Mesendoderm (in vitro differentiated cells): ENCODE results near the gene HDAC4.

ENCODE experiments used
- DNase-seq: peaks from one replicate; pipeline ENCODE4 v3.0.0; 2013
- H2AK5ac ChIP-seq: 2 replicates; pipeline ENCODE4 v1.6.1; 2013; ENCODE audit warnings: low read length, inconsistent platforms
- H2BK120ac ChIP-seq: 2 replicates; pipeline ENCODE4 v1.6.1; 2013; ENCODE audit warnings: low read depth, mild to moderate bottlenecking, low read length, moderate library complexity, mixed read lengths
- H2BK15ac ChIP-seq: replicated peaks from 2 replicates; pipeline ENCODE4 v1.6.1; 2013; ENCODE audit warnings: low read depth, mild to moderate bottlenecking, moderate library complexity
- H2BK5ac ChIP-seq: 2 replicates; pipeline ENCODE4 v1.6.1; 2013; ENCODE audit warnings: low read length, inconsistent platforms
- H3K18ac ChIP-seq: 2 replicates; pipeline ENCODE4 v1.6.1; 2013; ENCODE audit warnings: mild to moderate bottlenecking, low read length, mixed read lengths
- H3K23ac ChIP-seq: one replicate; pipeline ENCODE4 v1.6.1; 2013; ENCODE audit warnings: low read length
- H3K27ac ChIP-seq: 2 replicates; pipeline ENCODE4 v1.5.1; 2013; ENCODE audit warnings: low read depth, mild to moderate bottlenecking, inconsistent platforms, low read length, moderate library complexity
- H3K27me3 ChIP-seq: 2 replicates; pipeline ENCODE4 v1.6.1; 2013; ENCODE audit warnings: low read length, control low read depth, mild to moderate bottlenecking, inconsistent platforms; ENCODE audit not compliant: insufficient read depth, poor library complexity
- H3K36me3 ChIP-seq: 2 replicates; pipeline ENCODE4 v1.6.1; 2013; ENCODE audit warnings: low read length, inconsistent platforms; ENCODE audit not compliant: control insufficient read depth, insufficient read depth
- H3K4ac ChIP-seq: one replicate; pipeline ENCODE4 v1.6.1; 2013; ENCODE audit warnings: low read depth, mild to moderate bottlenecking, low read length, moderate library complexity
- H3K4me1 ChIP-seq: 2 replicates; pipeline ENCODE4 v1.6.1; 2013; ENCODE audit warnings: low read depth, low read length, inconsistent platforms; ENCODE audit not compliant: control insufficient read depth
- H3K4me2 ChIP-seq: 2 replicates; pipeline ENCODE4 v1.6.1; 2013; ENCODE audit warnings: low read length
- H3K4me3 ChIP-seq: 2 replicates; pipeline ENCODE4 v1.5.1; 2013; ENCODE audit warnings: mild to moderate bottlenecking, low read length
- H3K56ac ChIP-seq: one replicate; pipeline ENCODE4 v1.6.1; 2013; ENCODE audit warnings: low read length
- H3K79me1 ChIP-seq: 2 replicates; pipeline ENCODE4 v1.6.1; 2013; ENCODE audit warnings: low read length, inconsistent platforms
- H3K79me2 ChIP-seq: 2 replicates; pipeline ENCODE4 v1.6.1; 2013; ENCODE audit warnings: mild to moderate bottlenecking, low read length; ENCODE audit not compliant: control insufficient read depth, insufficient read depth
- H3K9ac ChIP-seq: 2 replicates; pipeline ENCODE4 v1.6.1; 2013; ENCODE audit warnings: low read length, inconsistent platforms
- H4K5ac ChIP-seq: one replicate; pipeline ENCODE4 v1.6.1; 2013; ENCODE audit warnings: low read length
- H4K8ac ChIP-seq: one replicate; pipeline ENCODE4 v1.6.1; 2013; ENCODE audit warnings: low read depth, mild to moderate bottlenecking, control low read depth, low read length, moderate library complexity
- WGBS: extraction: QIAGEN DNeasy Blood & Tissue Kit; methylation state at CpG from one replicate; pipeline ENCODE4 v1.1.7; 2013; ENCODE audit warnings: low lambda C conversion rate, missing lambda C conversion rate; ENCODE audit not compliant: insufficient coverage; ENCODE audit errors: extremely low coverage; 5-methylcytosine and 5-hydroxymethylcytosine counted together

Gene HDAC4

DNA sequence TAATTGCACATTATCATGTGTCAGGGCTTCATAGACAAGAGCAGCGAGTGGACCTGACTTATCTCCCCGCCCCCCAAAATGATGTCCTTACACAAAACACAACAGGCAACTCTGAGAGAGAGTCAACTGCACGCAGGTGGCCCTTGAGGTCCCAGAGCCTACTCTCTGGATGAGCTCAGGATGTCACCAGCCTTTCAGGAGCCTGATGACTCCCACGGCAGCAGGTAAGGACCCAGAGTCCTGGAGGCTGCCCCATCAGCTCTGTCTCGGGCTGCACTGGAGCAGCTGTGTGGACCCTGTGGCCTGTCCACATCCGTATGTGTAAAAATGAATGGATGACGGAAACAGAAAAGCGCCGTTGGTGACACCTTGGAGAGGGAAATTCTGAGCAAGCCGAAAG lies 130.9 kb downstream of the HDAC4 start:
- no peak overlapping the region for H2BK120ac ChIP-seq
- H3K27me3 ChIP-seq, result no peaks in the 10 kb centered on the region
- DNase-seq, result no peak
- H3K9ac ChIP-seq, result no peak overlapping the region
- no peak overlapping the region for H3K4me2 ChIP-seq
- no peak overlapping the region for H2BK5ac ChIP-seq
- H3K36me3 ChIP-seq, result no peaks in the 10 kb centered on the region
- no peak overlapping the region for H3K18ac ChIP-seq
- no peak overlapping the region for H3K4me3 ChIP-seq
- no peak overlapping the region for H3K23ac ChIP-seq
- peaks cover 36% of the 10 kb centered on the region for H3K79me2 ChIP-seq
- H3K4me1 ChIP-seq, result peaks cover 10% of the 10 kb centered on the region
- H4K5ac ChIP-seq, result no peak overlapping the region
- H2BK15ac ChIP-seq, result no peak overlapping the region
- no peak overlapping the region for H4K8ac ChIP-seq
- H2AK5ac ChIP-seq, result no peak overlapping the region
- WGBS, result no CpG with 5 or more reads among the region's 10 CpGs
- H3K56ac ChIP-seq, result no peak overlapping the region
- H3K27ac ChIP-seq, result no peak overlapping the region
- H3K4ac ChIP-seq, result no peak overlapping the region
- H3K79me1 ChIP-seq, result peaks cover 30% of the 10 kb centered on the region

DNA sequence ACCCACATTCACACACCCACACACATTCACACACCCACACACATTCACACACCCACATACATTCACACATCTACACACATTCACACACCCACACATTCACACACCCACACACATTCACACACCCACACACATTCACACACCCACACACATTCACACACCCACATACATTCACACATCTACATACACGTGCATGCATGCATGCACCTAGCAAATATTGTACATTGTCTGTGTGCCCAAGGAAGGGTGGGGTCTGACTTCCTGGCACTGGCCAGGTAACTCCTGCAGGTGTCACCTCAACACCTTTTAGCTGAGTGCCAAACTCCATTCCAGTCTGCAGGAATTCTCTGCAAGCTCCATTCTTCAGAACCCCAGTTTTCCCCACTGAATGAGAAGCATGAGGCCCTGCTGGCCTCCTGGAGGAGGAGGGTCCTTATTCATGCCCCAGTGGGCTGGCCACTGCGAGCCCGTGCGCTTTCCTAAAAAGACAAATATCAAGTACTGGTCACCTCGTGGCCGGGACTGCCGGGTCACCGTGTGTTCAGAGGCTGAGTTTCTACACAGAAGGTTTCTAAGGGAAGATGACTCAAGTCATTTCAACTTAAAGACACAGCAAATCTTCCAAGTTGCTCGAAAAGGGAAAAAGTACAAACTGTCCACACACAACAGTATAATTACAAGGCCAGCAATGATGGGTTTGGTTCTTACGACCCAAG lies 131.5 kb downstream of the HDAC4 start:
- Histone ChIP-seq H2BK120ac (no peak overlapping the region), H3K4ac (no peak overlapping the region), H3K4me2 (no peak overlapping the region), H3K36me3 (no peaks in the 10 kb centered on the region), H2BK15ac (no peak overlapping the region), H2AK5ac (no peak overlapping the region), H3K23ac (no peak overlapping the region), H3K27me3 (no peaks in the 10 kb centered on the region), H3K4me1 (peaks cover 13% of the 10 kb centered on the region), H3K79me2 (peaks cover 38% of the 10 kb centered on the region), H4K8ac (no peak overlapping the region), H3K79me1 (peaks cover 30% of the 10 kb centered on the region), H3K4me3 (no peak overlapping the region), H3K56ac (no peak overlapping the region), H3K18ac (no peak overlapping the region), H2BK5ac (no peak overlapping the region), H4K5ac (no peak overlapping the region), H3K9ac (no peak overlapping the region), H3K27ac (no peak overlapping the region)
- WGBS, result no CpG with 5 or more reads among the region's 10 CpGs
- DNase-seq, result no peak

DNA sequence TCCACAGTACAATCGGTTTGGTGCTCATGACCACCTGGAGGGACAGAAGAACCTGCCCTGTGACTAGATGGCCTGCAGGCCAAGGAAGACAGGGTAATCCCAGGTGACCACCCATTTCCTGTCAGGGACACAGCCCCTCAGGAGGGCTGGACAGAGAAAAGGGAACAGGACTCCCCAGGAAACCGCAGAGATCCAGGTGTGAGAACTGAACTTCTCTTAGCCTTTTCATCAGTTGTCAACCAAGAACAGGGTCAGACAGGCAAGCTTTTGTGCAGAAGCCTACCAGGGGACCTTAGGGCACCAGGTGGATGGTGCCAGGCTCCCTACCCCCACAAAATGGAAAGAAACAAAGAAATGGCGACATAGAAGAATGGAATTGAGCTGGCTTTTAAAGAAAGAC lies 132.3 kb downstream of the HDAC4 start:
- no peak for DNase-seq
- no peak overlapping the region for H2BK120ac ChIP-seq
- H3K4ac ChIP-seq, result no peak overlapping the region
- H2BK15ac ChIP-seq, result no peak overlapping the region
- H3K4me1 ChIP-seq, result peaks cover 16% of the 10 kb centered on the region
- no peak overlapping the region for H3K4me2 ChIP-seq
- H3K36me3 ChIP-seq, result no peaks in the 10 kb centered on the region
- no peak overlapping the region for H3K4me3 ChIP-seq
- no peak overlapping the region for H4K5ac ChIP-seq
- H3K27me3 ChIP-seq, result no peaks in the 10 kb centered on the region
- no peak overlapping the region for H3K56ac ChIP-seq
- H3K27ac ChIP-seq, result no peak overlapping the region
- peaks cover 39% of the 10 kb centered on the region for H3K79me2 ChIP-seq
- peaks cover 27% of the 10 kb centered on the region for H3K79me1 ChIP-seq
- H3K9ac ChIP-seq, result no peak overlapping the region
- no peak overlapping the region for H3K23ac ChIP-seq
- no peak overlapping the region for H2BK5ac ChIP-seq
- no peak overlapping the region for H3K18ac ChIP-seq
- no CpG with 5 or more reads among the region's 3 CpGs for WGBS
- H2AK5ac ChIP-seq, result no peak overlapping the region
- no peak overlapping the region for H4K8ac ChIP-seq

DNA sequence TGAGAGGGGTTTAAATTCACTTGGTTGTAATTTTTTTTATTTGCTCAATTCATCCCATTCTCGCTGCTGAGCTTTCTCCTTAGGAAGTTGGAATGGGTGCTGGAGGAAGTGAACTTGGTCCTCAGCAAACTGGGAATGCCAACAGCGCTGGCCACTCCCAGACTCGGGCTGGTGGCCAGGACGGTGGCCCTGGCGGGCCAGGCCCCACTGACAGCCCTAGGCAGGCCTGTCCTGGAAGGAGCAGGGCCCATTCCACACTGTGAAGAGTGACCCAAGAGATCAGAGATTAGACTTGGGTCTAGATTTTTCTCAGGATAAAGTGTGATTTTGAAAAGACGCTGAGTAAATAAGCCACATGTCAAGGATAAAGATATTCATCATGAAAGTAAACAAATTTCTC lies 132.7 kb downstream of the HDAC4 start:
- Histone ChIP-seq H3K27me3 (no peaks in the 10 kb centered on the region), H3K9ac (no peak overlapping the region), H4K5ac (no peak overlapping the region), H2BK15ac (no peak overlapping the region), H3K4me3 (no peak overlapping the region), H3K4ac (no peak overlapping the region), H3K4me2 (no peak overlapping the region), H2BK5ac (no peak overlapping the region), H3K79me2 (peaks cover 39% of the 10 kb centered on the region), H3K79me1 (peaks cover 26% of the 10 kb centered on the region), H3K23ac (no peak overlapping the region), H3K18ac (no peak overlapping the region), H2AK5ac (no peak overlapping the region), H3K4me1 (peaks cover 16% of the 10 kb centered on the region), H2BK120ac (no peak overlapping the region), H4K8ac (no peak overlapping the region), H3K27ac (no peak overlapping the region), H3K36me3 (no peaks in the 10 kb centered on the region), H3K56ac (no peak overlapping the region)
- no CpG with 5 or more reads among the region's 6 CpGs for WGBS
- no peak for DNase-seq

DNA sequence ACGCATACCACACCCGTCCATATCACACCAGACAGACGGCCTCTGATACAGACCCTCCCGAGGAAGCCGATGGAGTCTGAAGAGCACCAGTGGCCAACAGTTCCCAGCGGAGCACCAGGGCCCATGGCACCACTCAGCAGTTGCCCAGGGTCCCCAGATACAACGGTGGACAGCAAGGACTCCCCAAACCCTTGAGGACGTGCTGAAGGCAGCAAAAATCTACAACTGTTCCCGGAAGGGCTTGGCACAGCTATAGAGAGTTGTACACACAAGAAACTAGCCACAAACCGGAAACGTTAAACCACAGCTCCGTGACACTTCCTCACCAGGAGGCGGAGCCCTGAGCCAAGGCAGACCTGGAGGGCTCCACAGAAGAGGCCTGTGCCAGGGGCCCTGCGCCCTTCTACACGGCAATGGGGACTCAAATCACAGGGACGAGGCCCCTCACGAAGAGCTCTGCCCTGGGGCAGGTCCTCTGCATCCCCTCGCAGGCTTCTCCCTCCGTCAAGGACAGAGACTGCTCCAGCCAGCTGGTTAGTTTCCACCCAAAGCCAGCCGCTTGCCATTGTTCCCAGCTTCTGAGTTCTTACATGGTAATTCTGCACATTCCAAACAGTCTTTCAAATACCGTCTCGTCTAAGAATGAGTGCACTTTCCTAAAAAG lies 133.4 kb downstream of the HDAC4 start:
- no peak overlapping the region for H3K23ac ChIP-seq
- no peak for DNase-seq
- H3K27me3 ChIP-seq, result no peaks in the 10 kb centered on the region
- H3K79me1 ChIP-seq, result peaks cover 23% of the 10 kb centered on the region
- H3K18ac ChIP-seq, result no peak overlapping the region
- peaks cover 16% of the 10 kb centered on the region for H3K4me1 ChIP-seq
- H4K8ac ChIP-seq, result no peak overlapping the region
- H2BK5ac ChIP-seq, result no peak overlapping the region
- no peak overlapping the region for H2BK15ac ChIP-seq
- H2AK5ac ChIP-seq, result no peak overlapping the region
- no peak overlapping the region for H2BK120ac ChIP-seq
- no CpG with 5 or more reads among the region's 22 CpGs for WGBS
- H3K56ac ChIP-seq, result no peak overlapping the region
- no peak overlapping the region for H3K9ac ChIP-seq
- no peak overlapping the region for H4K5ac ChIP-seq
- H3K4me3 ChIP-seq, result no peak overlapping the region
- no peaks in the 10 kb centered on the region for H3K36me3 ChIP-seq
- H3K79me2 ChIP-seq, result peaks cover 37% of the 10 kb centered on the region
- no peak overlapping the region for H3K27ac ChIP-seq
- H3K4me2 ChIP-seq, result no peak overlapping the region
- no peak overlapping the region for H3K4ac ChIP-seq
